ENCODE data around the gene GPR89A.

The GPR89A gene

GRCh38 chr1:145695821-145696629, 88.2 kb downstream of the GPR89A start:
- ChIA-PET POLR2A (no interaction called here), CTCF (interaction anchor here (1.1 kb wide), 1 partner anchor 21 kb away, joined by 3 read pairs; no protein-coding TSS in a partner anchor)
- Histone ChIP-seq H3K4me1 (ENCODE audit: control extremely low read depth in 1 of 4, control insufficient read depth in 4 of 4, insufficient read depth in 4 of 4, low read length in 3 of 4) (peaks cover 0 to 10% (median 3%) of the 10 kb centered on the region in 4 experiments), H3K9me3 (ENCODE audit: control extremely low read depth in 1 of 5, control insufficient read depth in 4 of 5, insufficient read depth in 2 of 5, low read depth in 1 of 5, low read length in 4 of 5) (no peaks in the 10 kb centered on the region), H3K27ac (ENCODE audit: insufficient read depth in 1 of 2, low read depth in 1 of 2, low read length in 2 of 2, poor library complexity in 1 of 2, severe bottlenecking in 2 of 2) (no peak overlapping the region), H3K27me3 (replicated peaks in 2 of 5; ENCODE audit: control insufficient read depth in 4 of 5, insufficient read depth in 5 of 5, low read length in 4 of 5) (no peaks in the 10 kb centered on the region), H3K4me3 (ENCODE audit: control insufficient read depth in 1 of 7, extremely low read depth in 1 of 7, insufficient read depth in 4 of 7, low read depth in 2 of 7, low read length in 6 of 7) (no peak overlapping the region), H3K36me3 (ENCODE audit: control insufficient read depth in 4 of 4, insufficient read depth in 4 of 4, low read length in 3 of 4) (no peaks in the 10 kb centered on the region)
- 93% methylated on average over 3 of the region's 5 CpGs for WGBS (ENCODE audit: insufficient coverage)
- peak in 1 of 3 donors; percentile 39 for DNase-seq

DNA sequence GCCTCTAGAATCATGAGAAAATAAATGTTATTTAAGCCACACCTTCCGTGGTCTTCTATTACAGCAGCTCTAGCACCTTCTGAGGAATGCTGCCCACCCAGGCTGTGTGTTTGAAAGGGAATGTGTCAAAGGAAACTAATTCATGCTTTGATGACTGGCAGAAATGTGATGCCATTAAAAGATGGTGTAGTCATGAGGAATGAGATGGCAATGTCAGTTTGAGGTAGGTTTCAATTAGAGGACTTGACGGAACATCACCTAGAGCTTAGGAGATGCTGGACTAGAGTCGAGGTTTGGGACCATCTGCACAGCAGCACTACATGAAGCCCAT, 88.8 kb downstream of the GPR89A start:
- ChIA-PET POLR2A (no interaction called here), CTCF (no interaction called here)
- no peak overlapping the region for H3K4me3 ChIP-seq (ENCODE audit: control insufficient read depth in 1 of 7, extremely low read depth in 1 of 7, insufficient read depth in 4 of 7, low read depth in 2 of 7, low read length in 6 of 7)
- 89% methylated on average over 3 of the region's 3 CpGs for WGBS (ENCODE audit: insufficient coverage)
- H3K9me3 ChIP-seq (ENCODE audit: control extremely low read depth in 1 of 5, control insufficient read depth in 4 of 5, insufficient read depth in 2 of 5, low read depth in 1 of 5, low read length in 4 of 5): no peaks in the 10 kb centered on the region
- H3K4me1 ChIP-seq (ENCODE audit: control extremely low read depth in 1 of 4, control insufficient read depth in 4 of 4, insufficient read depth in 4 of 4, low read length in 3 of 4): peaks cover 0 to 8% (median 0%) of the 10 kb centered on the region in 4 experiments
- no peaks in the 10 kb centered on the region for H3K36me3 ChIP-seq (ENCODE audit: control insufficient read depth in 4 of 4, insufficient read depth in 4 of 4, low read length in 3 of 4)
- H3K27ac ChIP-seq (ENCODE audit: insufficient read depth in 1 of 2, low read depth in 1 of 2, low read length in 2 of 2, poor library complexity in 1 of 2, severe bottlenecking in 2 of 2): no peak overlapping the region
- H3K27me3 ChIP-seq (replicated peaks in 2 of 5; ENCODE audit: control insufficient read depth in 4 of 5, insufficient read depth in 5 of 5, low read length in 4 of 5): peaks cover 0 to 1% (median 0%) of the 10 kb centered on the region in 5 experiments
- DNase-seq: no peak

DNA sequence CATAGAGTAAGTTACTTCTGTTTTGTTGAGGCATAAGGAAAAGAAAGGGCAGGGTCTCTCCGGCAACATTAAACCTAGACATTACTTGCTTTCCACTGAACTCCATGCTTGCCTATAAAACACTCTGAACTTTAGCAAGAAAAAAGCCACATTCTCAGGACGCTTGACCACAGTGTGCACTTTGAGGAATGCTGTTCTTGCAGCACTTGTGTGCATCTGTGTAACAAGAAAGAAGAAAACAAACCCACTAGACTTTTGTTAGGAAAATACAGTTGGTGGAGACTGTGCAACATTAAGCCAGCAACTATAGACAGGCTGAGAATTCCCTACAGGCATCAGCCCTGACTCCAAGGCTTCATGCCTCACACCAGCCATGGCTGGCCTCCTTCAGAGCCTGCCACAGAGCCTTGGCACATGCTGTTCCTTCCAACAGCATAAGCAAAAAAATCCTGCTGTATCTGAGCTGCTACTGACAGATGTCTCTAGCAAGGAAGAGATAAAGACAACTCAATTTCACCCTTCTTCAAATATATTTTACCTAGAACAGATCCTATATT, 93.6 kb downstream of the GPR89A start:
- CTCF ChIA-PET: no interaction called here
- no CpG with 5 or more reads among the region's 2 CpGs for WGBS (ENCODE audit: insufficient coverage)
- Histone ChIP-seq H3K27me3 (replicated peaks in 2 of 5; ENCODE audit: control insufficient read depth in 4 of 5, insufficient read depth in 5 of 5, low read length in 4 of 5) (peaks cover 0 to 1% (median 0%) of the 10 kb centered on the region in 5 experiments), H3K4me1 (ENCODE audit: control extremely low read depth in 1 of 4, control insufficient read depth in 4 of 4, insufficient read depth in 4 of 4, low read length in 3 of 4) (peaks cover 0 to 4% (median 0%) of the 10 kb centered on the region in 4 experiments), H3K27ac (ENCODE audit: insufficient read depth in 1 of 2, low read depth in 1 of 2, low read length in 2 of 2, poor library complexity in 1 of 2, severe bottlenecking in 2 of 2) (no peak overlapping the region), H3K36me3 (ENCODE audit: control insufficient read depth in 4 of 4, insufficient read depth in 4 of 4, low read length in 3 of 4) (no peaks in the 10 kb centered on the region), H3K4me3 (ENCODE audit: control insufficient read depth in 1 of 7, extremely low read depth in 1 of 7, insufficient read depth in 4 of 7, low read depth in 2 of 7, low read length in 6 of 7) (no peak overlapping the region), H3K9me3 (ENCODE audit: control extremely low read depth in 1 of 5, control insufficient read depth in 4 of 5, insufficient read depth in 2 of 5, low read depth in 1 of 5, low read length in 4 of 5) (no peaks in the 10 kb centered on the region)
- no peak for DNase-seq
- POLR2A ChIA-PET: no interaction called here

- Histone ChIP-seq H3K27me3 (replicated peaks in 2 of 5; ENCODE audit: control insufficient read depth in 4 of 5, insufficient read depth in 5 of 5, low read length in 4 of 5) (peaks cover 0 to 1% (median 0%) of the 10 kb centered on the region in 5 experiments), H3K9me3 (ENCODE audit: control extremely low read depth in 1 of 5, control insufficient read depth in 4 of 5, insufficient read depth in 2 of 5, low read depth in 1 of 5, low read length in 4 of 5) (no peaks in the 10 kb centered on the region), H3K27ac (ENCODE audit: insufficient read depth in 1 of 2, low read depth in 1 of 2, low read length in 2 of 2, poor library complexity in 1 of 2, severe bottlenecking in 2 of 2) (no peak overlapping the region), H3K4me1 (ENCODE audit: control extremely low read depth in 1 of 4, control insufficient read depth in 4 of 4, insufficient read depth in 4 of 4, low read length in 3 of 4) (no peaks in the 10 kb centered on the region), H3K4me3 (ENCODE audit: control insufficient read depth in 1 of 7, extremely low read depth in 1 of 7, insufficient read depth in 4 of 7, low read depth in 2 of 7, low read length in 6 of 7) (no peak overlapping the region), H3K36me3 (ENCODE audit: control insufficient read depth in 4 of 4, insufficient read depth in 4 of 4, low read length in 3 of 4) (no peaks in the 10 kb centered on the region)
- CTCF ChIA-PET: interaction anchor here (1.0 kb wide), 1 partner anchor 18 kb away, joined by 4 read pairs; no protein-coding TSS in a partner anchor
- POLR2A ChIA-PET: no interaction called here
- no peak for DNase-seq
- 100% methylated on average over 1 of the region's 2 CpGs for WGBS (ENCODE audit: insufficient coverage)
Measured at GRCh38 chr1:145702052-145702451, 94.3 kb downstream of the GPR89A start.

GRCh38 chr1:145702826-145703225, 95.0 kb downstream of the GPR89A start:
- ChIA-PET POLR2A (no interaction called here), CTCF (interaction anchor here (1.0 to 1.4 kb wide), 2 partner anchors 16 to 18 kb away, joined by 3 to 4 read pairs; no protein-coding TSS in a partner anchor)
- H3K36me3 ChIP-seq (ENCODE audit: control insufficient read depth in 4 of 4, insufficient read depth in 4 of 4, low read length in 3 of 4): no peaks in the 10 kb centered on the region
- H3K4me1 ChIP-seq (ENCODE audit: control extremely low read depth in 1 of 4, control insufficient read depth in 4 of 4, insufficient read depth in 4 of 4, low read length in 3 of 4): no peaks in the 10 kb centered on the region
- H3K9me3 ChIP-seq (ENCODE audit: control extremely low read depth in 1 of 5, control insufficient read depth in 4 of 5, insufficient read depth in 2 of 5, low read depth in 1 of 5, low read length in 4 of 5): no peaks in the 10 kb centered on the region
- H3K27ac ChIP-seq (ENCODE audit: insufficient read depth in 1 of 2, low read depth in 1 of 2, low read length in 2 of 2, poor library complexity in 1 of 2, severe bottlenecking in 2 of 2): no peak overlapping the region
- DNase-seq: no peak
- WGBS (ENCODE audit: insufficient coverage): 86% methylated on average over 6 of the region's 7 CpGs
- H3K4me3 ChIP-seq (ENCODE audit: control insufficient read depth in 1 of 7, extremely low read depth in 1 of 7, insufficient read depth in 4 of 7, low read depth in 2 of 7, low read length in 6 of 7): no peak overlapping the region
- peaks cover 0 to 1% (median 0%) of the 10 kb centered on the region in 5 experiments for H3K27me3 ChIP-seq (replicated peaks in 2 of 5; ENCODE audit: control insufficient read depth in 4 of 5, insufficient read depth in 5 of 5, low read length in 4 of 5)

- CTCF ChIA-PET: interaction anchor here (1.3 kb wide), 1 partner anchor 15 kb away, joined by 4 read pairs; no protein-coding TSS in a partner anchor
- no peak overlapping the region for H3K27ac ChIP-seq (ENCODE audit: insufficient read depth in 1 of 2, low read depth in 1 of 2, low read length in 2 of 2, poor library complexity in 1 of 2, severe bottlenecking in 2 of 2)
- WGBS (ENCODE audit: insufficient coverage): 100% methylated on average over 2 of the region's 7 CpGs
Measured at GRCh38 chr1:145705622-145706021, 97.8 kb downstream of the GPR89A start.

GRCh38 chr1:145706086-145706664, 98.4 kb downstream of the GPR89A start:
- H3K4me1 ChIP-seq (ENCODE audit: control extremely low read depth in 1 of 4, control insufficient read depth in 4 of 4, insufficient read depth in 4 of 4, low read length in 3 of 4): no peaks in the 10 kb centered on the region
- ChIA-PET POLR2A (no interaction called here), CTCF (interaction anchor here (1.3 kb wide), 1 partner anchor 14 kb away, joined by 4 read pairs; no protein-coding TSS in a partner anchor)
- no peak for DNase-seq
- peaks cover 0 to 1% (median 0%) of the 10 kb centered on the region in 5 experiments for H3K27me3 ChIP-seq (replicated peaks in 2 of 5; ENCODE audit: control insufficient read depth in 4 of 5, insufficient read depth in 5 of 5, low read length in 4 of 5)
- no peaks in the 10 kb centered on the region for H3K36me3 ChIP-seq (ENCODE audit: control insufficient read depth in 4 of 4, insufficient read depth in 4 of 4, low read length in 3 of 4)
- WGBS (ENCODE audit: insufficient coverage): 100% methylated on average over 2 of the region's 2 CpGs
- no peaks in the 10 kb centered on the region for H3K9me3 ChIP-seq (ENCODE audit: control extremely low read depth in 1 of 5, control insufficient read depth in 4 of 5, insufficient read depth in 2 of 5, low read depth in 1 of 5, low read length in 4 of 5)
- no peak overlapping the region for H3K27ac ChIP-seq (ENCODE audit: insufficient read depth in 1 of 2, low read depth in 1 of 2, low read length in 2 of 2, poor library complexity in 1 of 2, severe bottlenecking in 2 of 2)
- H3K4me3 ChIP-seq (ENCODE audit: control insufficient read depth in 1 of 7, extremely low read depth in 1 of 7, insufficient read depth in 4 of 7, low read depth in 2 of 7, low read length in 6 of 7): no peak overlapping the region

More at GRCh38 chr1:145705622-145706021, 97.8 kb downstream of the GPR89A start:
- Histone ChIP-seq H3K9me3 (ENCODE audit: control extremely low read depth in 1 of 5, control insufficient read depth in 4 of 5, insufficient read depth in 2 of 5, low read depth in 1 of 5, low read length in 4 of 5) (no peaks in the 10 kb centered on the region), H3K36me3 (ENCODE audit: control insufficient read depth in 4 of 4, insufficient read depth in 4 of 4, low read length in 3 of 4) (no peaks in the 10 kb centered on the region), H3K27me3 (replicated peaks in 2 of 5; ENCODE audit: control insufficient read depth in 4 of 5, insufficient read depth in 5 of 5, low read length in 4 of 5) (peaks cover 0 to 1% (median 0%) of the 10 kb centered on the region in 5 experiments), H3K4me3 (ENCODE audit: control insufficient read depth in 1 of 7, extremely low read depth in 1 of 7, insufficient read depth in 4 of 7, low read depth in 2 of 7, low read length in 6 of 7) (no peak overlapping the region), H3K4me1 (ENCODE audit: control extremely low read depth in 1 of 4, control insufficient read depth in 4 of 4, insufficient read depth in 4 of 4, low read length in 3 of 4) (no peaks in the 10 kb centered on the region)
- POLR2A ChIA-PET: no interaction called here
- DNase-seq: no peak
